K562 (cell line): Measurements from ENCODE around the gene C1QC. TPM values are rescaled to one million over a fixed set of nuclear protein-coding genes. Genes with fewer than 3 reads are reported as not detected.
A peak's percentile ranks its signal among the peaks of the same experiment; 100 is the strongest.

Experiments
- AFF1 ChIP-seq, 2 experiments: fragments of 450-650 bp; IDR thresholded peaks; 2 replicates each; pipeline ENCODE4 v1.6.1; 2018; ENCODE audit warnings: mild to moderate bottlenecking in 2 of 2, low read depth in 1 of 2; ENCODE audit not compliant: partially characterized antibody in 2 of 2
- C11orf30 ChIP-seq: fragments of 450-650 bp; IDR thresholded peaks from 2 replicates; pipeline ENCODE4 v1.6.1; 2016; ENCODE audit warnings: low read depth, mild to moderate bottlenecking
- GABPB1 ChIP-seq: sonication (generic); formaldehyde crosslinking; IDR thresholded peaks from 2 replicates; pipeline ENCODE4 v1.8.0; 2022; ENCODE audit warnings: mild to moderate bottlenecking, missing genetic modification reagents
- GABPB2 ChIP-seq: fragments of 250-450 bp; sonication (Bioruptor Pico); conservative IDR thresholded peaks from 2 replicates; pipeline ENCODE4 v1.5.1; 2021; ENCODE audit warnings: mild to moderate bottlenecking
- GTF2B ChIP-seq: IDR thresholded peaks from 2 replicates; pipeline ENCODE4 v1.6.1; 2011; ENCODE audit not compliant: insufficient read length; ENCODE audit errors: extremely low read depth
- MNT ChIP-seq, 2 experiments: fragments of 450-650 bp; conservative IDR thresholded peaks; 2 replicates each; pipeline ENCODE4 v1.6.1; 2017; ENCODE audit warnings: mild to moderate bottlenecking in 2 of 2, moderate library complexity in 2 of 2
- POU5F1 ChIP-seq: fragments of 150-350 bp; IDR thresholded peaks from 2 replicates; pipeline ENCODE4 v1.6.1; 2014; ENCODE audit warnings: borderline replicate concordance, low read length, low read depth, mild to moderate bottlenecking; ENCODE audit not compliant: partially characterized antibody
- PPARD ChIP-seq: fragments of 250-450 bp; sonication (Bioruptor Pico); IDR thresholded peaks from 2 replicates; pipeline ENCODE4 v1.8.0; 2022; ENCODE audit warnings: inconsistent platforms, mild to moderate bottlenecking, moderate library complexity
- RERE ChIP-seq: sonication (generic); formaldehyde crosslinking; IDR thresholded peaks from 2 replicates; pipeline ENCODE4 v1.8.0; 2023; ENCODE audit warnings: missing genetic modification reagents, mild to moderate bottlenecking, borderline replicate concordance
- RFX7 ChIP-seq: fragments of 250-450 bp; sonication (Bioruptor Pico); IDR thresholded peaks from 2 replicates; pipeline ENCODE4 v1.5.1; 2021; ENCODE audit warnings: mild to moderate bottlenecking
- TCF3 ChIP-seq: sonication (generic); formaldehyde crosslinking; IDR thresholded peaks from 2 replicates; pipeline ENCODE4 v1.4.0; 2020; ENCODE audit warnings: mild to moderate bottlenecking, missing genetic modification reagents
- ZNF274 ChIP-seq: IDR thresholded peaks from 2 replicates; pipeline ENCODE4 v1.6.1; 2011; ENCODE audit warnings: low read depth, mild to moderate bottlenecking, low read length, moderate library complexity, borderline replicate concordance
- ZNF280A ChIP-seq: fragments of 450-650 bp; IDR thresholded peaks from 2 replicates; pipeline ENCODE4 v1.6.1; 2018; ENCODE audit warnings: mild to moderate bottlenecking, low read depth; ENCODE audit not compliant: partially characterized antibody
- ZNF764 ChIP-seq: fragments of 250-450 bp; sonication (Bioruptor Pico); IDR thresholded peaks from 2 replicates; pipeline ENCODE4 v1.4.0; 2020; ENCODE audit warnings: low read depth, mild to moderate bottlenecking, moderate library complexity
- ZNF77 ChIP-seq: fragments of 250-450 bp; sonication (Bioruptor Pico); IDR thresholded peaks from 2 replicates; pipeline ENCODE4 v1.5.0; 2020
- polyA plus RNA-seq, 8 experiments: library from polyadenylated mRNA; depleted of rRNA in 4 of 8; stranded (reverse) in 5 of 8; unstranded in 3 of 8; fragments of >200 nt; fragmentation: Nextera tagmentation in 2 of 8; fragmentation: Illumina TruSeq in 1 of 8; extraction: Ambion mirVana in 2 of 8; extraction: Trizol in 1 of 8; gene quantifications; 2 replicates each; pipeline versions ENCODE4 v1.2.1 to v1.2.3, GENCODE V29; 2011 to 2014; ENCODE audit warnings: inconsistent platforms in 1 of 8, missing spikeins in 1 of 8
- total RNA-seq, 7 experiments: library from RNA; depleted of rRNA in 6 of 7; stranded (reverse); fragments of >200 nt in 6 of 7; fragmentation: Illumina TruSeq in 2 of 7; extraction: Trizol in 2 of 7; gene quantifications; 2 replicates each; pipeline versions ENCODE4 v1.2.1 to v1.2.3, GENCODE V29; 2011 to 2021; ENCODE audit warnings: low replicate concordance in 1 of 7

C1QC gene
- total and polyA plus RNA-seq, 9 of the 15 experiments (the other 6 are each of a cell fraction or from before 2014, with no cell fraction given), result 0.69 TPM; not detected in 8

- TF ChIP-seq AFF1 (IDR thresholded peaks at IDR 0.05; ENCODE audit: low read depth in 1 of 2, partially characterized antibody in 2 of 2) (peak in 1 of 2 experiments; percentile 95), GTF2B (no peak), RFX7 (CRISPR knock-in tag) (no peak), PPARD (CRISPR knock-in tag) (no peak), MNT (conservative IDR thresholded peaks at IDR 0.05) (no peak), ZNF274 (no peak), POU5F1 (no peak), ZNF764 (CRISPR knock-in tag) (no peak), ZNF77 (no peak), GABPB1 (no peak), ZNF280A (no peak), GABPB2 (CRISPR knock-in tag) (no peak), RERE (CRISPR knock-in tag) (no peak), TCF3 (CRISPR knock-in tag) (no peak), C11orf30 (no peak)
Observed at GRCh38 chr1:22611530-22611947, 31.9 kb upstream of the C1QC start (continued).
